HG02885 (cell line): ENCODE measurements around the gene GJA10.

Experiments
- ATAC-seq: cut with Tn5 transposase; IDR thresholded peaks from one replicate; pipeline ENCODE4 v1.9.1; 2021; ENCODE audit warnings: mild to moderate bottlenecking; ENCODE audit not compliant: unreplicated experiment, poor library complexity

GJA10 gene

GRCh38 chr6:89942601-89943000 is 48.3 kb downstream of the GJA10 start:
- no peak for ATAC-seq

GRCh38 chr6:89944181-89944755 is 50.0 kb downstream of the GJA10 start:
- ATAC-seq, result no peak

GRCh38 chr6:89944826-89945407 is 50.6 kb downstream of the GJA10 start:
- no peak for ATAC-seq
